HepG2 (cell line): ENCODE data around the gene KDM8. TPM values are rescaled to one million over a fixed set of nuclear protein-coding genes. Genes with fewer than 3 reads are reported as not detected.

Source experiments
- AGO2 ChIP-seq: fragments of 200-400 bp; formaldehyde crosslinking; optimal IDR thresholded peaks from 2 replicates; pipeline ENCODE3; 2017; ENCODE audit warnings: mild to moderate bottlenecking, low read depth, low read length, moderate library complexity
- AKAP8 ChIP-seq: sonication (generic); formaldehyde crosslinking; IDR thresholded peaks from 2 replicates; pipeline ENCODE4 v1.5.1; 2020; ENCODE audit warnings: mild to moderate bottlenecking, missing genetic modification reagents
- HCFC1 ChIP-seq: fragments of 150-350 bp; IDR thresholded peaks from 2 replicates; pipeline ENCODE4 v1.6.1; 2014; ENCODE audit warnings: low read depth, low read length
- IRF9 ChIP-seq: sonication (generic); formaldehyde crosslinking; IDR thresholded peaks from 2 replicates; pipeline ENCODE4 v1.8.0; 2022; ENCODE audit warnings: missing genetic modification reagents, mild to moderate bottlenecking, borderline replicate concordance
- KAT8 ChIP-seq: IDR thresholded peaks from 2 replicates; pipeline ENCODE4 v1.6.1; 2016; ENCODE audit warnings: missing genetic modification reagents, missing compliant biosample characterization
- MTA1 ChIP-seq: sonication (generic); formaldehyde crosslinking; IDR thresholded peaks from 2 replicates; pipeline ENCODE4 v1.4.0; 2020; ENCODE audit warnings: missing genetic modification reagents, mild to moderate bottlenecking, borderline replicate concordance
- RBM39 ChIP-seq: fragments of 200-400 bp; formaldehyde crosslinking; IDR thresholded peaks from one replicate; pipeline ENCODE4 v1.6.1; 2018; ENCODE audit warnings: antibody characterized with exemption, mild to moderate bottlenecking, low read depth, low read length; ENCODE audit not compliant: poor library complexity, severe bottlenecking
- SOX6 ChIP-seq, 2 experiments: fragments of 450-650 bp in 1 of 2; sonication (generic) in 1 of 2; formaldehyde crosslinking in 1 of 2; IDR thresholded peaks; 2 replicates each; pipeline versions ENCODE4 v1.4.0 to v1.6.1; 2017 to 2020; ENCODE audit warnings: antibody characterized with exemption in 1 of 2, mild to moderate bottlenecking in 1 of 2, missing genetic modification reagents in 1 of 2
- SSRP1 ChIP-seq: IDR thresholded peaks from 2 replicates; pipeline ENCODE4 v1.6.1; 2016; ENCODE audit warnings: control low read depth
- TEAD2 ChIP-seq: sonication (generic); formaldehyde crosslinking; IDR thresholded peaks from 2 replicates; pipeline ENCODE4 v1.9.0; 2021; ENCODE audit warnings: missing genetic modification reagents
- ZBTB42 ChIP-seq: sonication (generic); formaldehyde crosslinking; IDR thresholded peaks from 2 replicates; pipeline ENCODE4 v1.5.0; 2020; ENCODE audit warnings: mild to moderate bottlenecking, missing genetic modification reagents
- ZNF644 ChIP-seq: IDR thresholded peaks from 2 replicates; pipeline ENCODE4 v1.6.1; 2016; ENCODE audit warnings: low read depth
- polyA plus RNA-seq, 8 experiments: library from polyadenylated mRNA; depleted of rRNA in 3 of 8; stranded (reverse) in 7 of 8; unstranded in 1 of 8; fragments of >200 nt; fragmentation: Illumina TruSeq in 4 of 8; extraction: Trizol in 4 of 8; gene quantifications; 2 replicates each; pipeline versions ENCODE4 v1.2.1 to v1.2.3, GENCODE V29; 2011 to 2016; ENCODE audit warnings: low read depth in 4 of 8, missing spikeins in 1 of 8, mixed read lengths in 1 of 8; ENCODE audit not compliant: insufficient read depth in 1 of 8
- total RNA-seq, 5 experiments: library from RNA; depleted of rRNA; stranded (reverse); fragments of >200 nt; fragmentation: Illumina TruSeq; extraction: Trizol; gene quantifications; 2 replicates each; pipeline ENCODE4 v1.2.3, GENCODE V29; 2016; ENCODE audit warnings: low read depth in 1 of 5
- TF ChIP-seq, protein P1 (sequence below): sonication (generic); formaldehyde crosslinking; IDR thresholded peaks from 2 replicates; pipeline ENCODE4 v1.9.0; 2021; ENCODE audit warnings: missing genetic modification reagents, borderline replicate concordance

The KDM8 gene
- total and polyA plus RNA-seq, 2 of the 13 experiments (the other 11 are each of a cell fraction or from before 2014, with no cell fraction given), result 3.3 to 8.6 TPM

DNA sequence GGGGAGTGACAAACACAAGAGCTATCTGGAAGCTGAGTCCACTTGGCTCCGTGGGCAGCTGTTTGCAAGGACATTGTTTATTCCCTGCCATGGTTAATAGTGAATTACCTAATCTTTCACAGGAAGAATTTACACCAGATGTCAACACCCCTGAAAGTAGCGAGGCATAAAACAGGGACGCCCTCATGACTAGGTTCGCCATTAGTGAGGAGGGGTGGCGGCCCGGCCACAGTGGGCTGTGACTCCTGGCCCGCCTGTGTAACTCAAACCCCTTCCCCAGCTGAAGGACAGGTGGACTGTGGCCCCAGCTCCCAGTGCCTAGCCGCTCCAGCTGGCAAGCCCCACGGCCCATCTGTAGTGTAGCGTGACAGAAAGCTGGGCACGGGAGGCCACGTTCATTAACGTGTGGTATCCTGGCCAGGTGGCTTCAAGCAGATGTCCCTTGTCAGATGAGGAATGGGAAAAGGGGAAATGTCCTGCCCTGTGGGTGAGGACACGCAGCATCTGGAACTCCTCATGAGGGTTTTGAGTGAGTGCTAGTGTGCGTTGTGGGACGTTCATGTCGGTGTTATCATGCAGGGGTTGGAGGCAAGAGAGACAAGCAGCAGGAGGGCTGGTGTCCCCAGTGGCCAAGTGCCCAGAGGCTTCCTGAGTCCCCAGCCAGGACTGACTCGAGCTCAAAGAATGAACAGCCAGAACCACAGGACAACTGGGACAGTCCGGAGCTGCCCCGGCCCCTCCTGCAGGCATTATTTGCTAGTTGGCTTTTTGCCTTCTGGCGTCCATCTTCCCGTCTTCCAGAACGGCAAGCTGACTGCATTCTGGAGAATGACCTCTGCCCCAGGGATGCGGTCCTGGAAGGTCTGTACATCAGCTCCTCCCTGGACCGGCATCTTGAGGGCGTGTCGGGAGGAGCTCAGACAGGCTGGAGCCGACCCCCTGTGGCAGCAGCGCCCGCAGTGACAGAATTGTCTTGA lies 19.2 kb downstream of the KDM8 start (continued):
- TF ChIP-seq SOX6 (IDR thresholded peaks at IDR 0.05) (no peak), SOX6 (CRISPR knock-in tag; IDR thresholded peaks at IDR 0.05) (no peak), IRF9 (CRISPR knock-in tag) (no peak), ZNF644 (CRISPR knock-in tag) (no peak), SSRP1 (0 out of 2 replicates have a peak, but pooled peaks have one; percentile 13), AKAP8 (peak; percentile 52; the same call in 1 of the 2 replicates), MTA1 (0 out of 2 replicates have a peak, but pooled peaks have one; percentile 44), KAT8 (CRISPR knock-in tag) (no peak), HCFC1 (no peak), AGO2 (peak; percentile 62), ZBTB42 (CRISPR knock-in tag) (no peak), TEAD2 (CRISPR knock-in tag) (no peak), RBM39 (peak; percentile 21)
- TF ChIP-seq, protein P1, sequence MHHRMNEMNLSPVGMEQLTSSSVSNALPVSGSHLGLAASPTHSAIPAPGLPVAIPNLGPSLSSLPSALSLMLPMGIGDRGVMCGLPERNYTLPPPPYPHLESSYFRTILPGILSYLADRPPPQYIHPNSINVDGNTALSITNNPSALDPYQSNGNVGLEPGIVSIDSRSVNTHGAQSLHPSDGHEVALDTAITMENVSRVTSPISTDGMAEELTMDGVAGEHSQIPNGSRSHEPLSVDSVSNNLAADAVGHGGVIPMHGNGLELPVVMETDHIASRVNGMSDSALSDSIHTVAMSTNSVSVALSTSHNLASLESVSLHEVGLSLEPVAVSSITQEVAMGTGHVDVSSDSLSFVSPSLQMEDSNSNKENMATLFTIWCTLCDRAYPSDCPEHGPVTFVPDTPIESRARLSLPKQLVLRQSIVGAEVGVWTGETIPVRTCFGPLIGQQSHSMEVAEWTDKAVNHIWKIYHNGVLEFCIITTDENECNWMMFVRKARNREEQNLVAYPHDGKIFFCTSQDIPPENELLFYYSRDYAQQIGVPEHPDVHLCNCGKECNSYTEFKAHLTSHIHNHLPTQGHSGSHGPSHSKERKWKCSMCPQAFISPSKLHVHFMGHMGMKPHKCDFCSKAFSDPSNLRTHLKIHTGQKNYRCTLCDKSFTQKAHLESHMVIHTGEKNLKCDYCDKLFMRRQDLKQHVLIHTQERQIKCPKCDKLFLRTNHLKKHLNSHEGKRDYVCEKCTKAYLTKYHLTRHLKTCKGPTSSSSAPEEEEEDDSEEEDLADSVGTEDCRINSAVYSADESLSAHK, result no peak
